GM12891 (cell line): Measurements from ENCODE around the gene EIF4B.

ENCODE experiments used
- PAX5 ChIP-seq: IDR thresholded peaks from 2 replicates; pipeline ENCODE4 v1.6.1; 2011; ENCODE audit warnings: low read length, moderate library complexity, mild to moderate bottlenecking; ENCODE audit not compliant: insufficient read depth, severe bottlenecking
- POLR2A ChIP-seq: IDR thresholded peaks from 2 replicates; pipeline ENCODE4 v1.6.1; 2011; ENCODE audit warnings: low read depth, low read length, control low read depth
- POLR2AphosphoS5 ChIP-seq: IDR thresholded peaks from 2 replicates; pipeline ENCODE4 v1.6.1; 2011; ENCODE audit warnings: low read depth, low read length, control low read depth
- TAF1 ChIP-seq: IDR thresholded peaks from 2 replicates; pipeline ENCODE4 v1.6.1; 2011; ENCODE audit warnings: low read depth, low read length, control low read depth

GRCh38 chr12:53006810-53007309 is 604 bp downstream of the EIF4B start:
- peak; percentile 16 for TF ChIP-seq POLR2A
- TF ChIP-seq POLR2AphosphoS5, result peak; percentile 59; the same call in 1 of the 2 replicates
- TF ChIP-seq PAX5, result no peak
- no peak for TF ChIP-seq TAF1
